NCI-H187 treated with DMSO at 0.1 percent for 48 hours (cell line): ENCODE results near the gene SPDYE2.
"Not testable (repeated sequence)": the region's sequence is repeated elsewhere in the genome, so short reads cannot be mapped to it uniquely, and the experiment has no call there.

Experiments
- DNase-seq: peaks from one replicate; lab custom pipeline; 2025; lab: John Stamatoyannopoulos, UW

The SPDYE2 gene

GRCh38 chr7:102604431-102605145 is 53.6 kb downstream of the SPDYE2 start:
- DNase-seq: not testable (repeated sequence)

GRCh38 chr7:102606848-102607247 is 55.8 kb downstream of the SPDYE2 start:
- DNase-seq: not testable (repeated sequence)

- not testable (repeated sequence) for DNase-seq
These were observed 58.7 kb downstream of the SPDYE2 start for GRCh38 chr7:102609734-102610133.

GRCh38 chr7:102610441-102610840 is 59.4 kb downstream of the SPDYE2 start:
- not testable (repeated sequence) for DNase-seq

GRCh38 chr7:102611013-102611674 is 60.1 kb downstream of the SPDYE2 start:
- not testable (repeated sequence) for DNase-seq

GRCh38 chr7:102611675-102612325 is 60.8 kb downstream of the SPDYE2 start:
- DNase-seq: not testable (repeated sequence)
